ENCODE results near the gene SH2D3C. TPM values are rescaled to one million over a fixed set of nuclear protein-coding genes. Genes with fewer than 3 reads are reported as not detected.

Gene SH2D3C
- polyA plus RNA-seq, 4 donors: 0.67 to 12.6 (median 4.4) TPM

- H3K4me1 ChIP-seq (ENCODE audit: control insufficient read depth in 3 of 3, insufficient read depth in 2 of 3, low read depth in 1 of 3, low read length in 2 of 3): peaks cover 0 to 12% (median 0%) of the 10 kb centered on the region in 3 donors
- FAIRE-seq (no peak), DNase-seq (peak; percentile 73 to 82)
- no peaks in the 10 kb centered on the region for H3K27me3 ChIP-seq (ENCODE audit: control insufficient read depth in 3 of 3, insufficient read depth in 3 of 3, low read length in 3 of 3)
- 27 to 52% (median 36%) methylated on average over 21 to 57 of the region's 57 CpGs for WGBS, 3 donors
- peak overlapping the region; percentile 50 to 79 (median 67) for H3K27ac ChIP-seq (ENCODE audit: low read depth in 1 of 3, low read length in 2 of 3)
- peaks cover 6 to 81% (median 12%) of the 10 kb centered on the region in 3 donors for H3K36me3 ChIP-seq (ENCODE audit: control insufficient read depth in 3 of 3, insufficient read depth in 2 of 3, low read depth in 1 of 3, low read length in 3 of 3)
- no peaks in the 10 kb centered on the region for H3K9me3 ChIP-seq (ENCODE audit: control insufficient read depth in 2 of 2, insufficient read depth in 1 of 2, low read depth in 1 of 2, low read length in 1 of 2)
- H3K4me3 ChIP-seq (ENCODE audit: low read depth in 1 of 3, low read length in 3 of 3): peak overlapping the region in 2 of 3 donors; percentile 2 to 11
Observed at GRCh38 chr9:127809540-127810377, 31.3 kb upstream of the SH2D3C start.

GRCh38 chr9:127809002-127809539 lies 30.6 kb upstream of the SH2D3C start:
- Histone ChIP-seq H3K36me3 (ENCODE audit: control insufficient read depth in 3 of 3, insufficient read depth in 2 of 3, low read depth in 1 of 3, low read length in 3 of 3) (peaks cover 9 to 82% (median 12%) of the 10 kb centered on the region in 3 donors), H3K27ac (ENCODE audit: low read depth in 1 of 3, low read length in 2 of 3) (no peak overlapping the region), H3K27me3 (ENCODE audit: control insufficient read depth in 3 of 3, insufficient read depth in 3 of 3, low read length in 3 of 3) (no peaks in the 10 kb centered on the region), H3K4me3 (ENCODE audit: low read depth in 1 of 3, low read length in 3 of 3) (peak overlapping the region in 1 of 3 donors; percentile 2), H3K4me1 (ENCODE audit: control insufficient read depth in 3 of 3, insufficient read depth in 2 of 3, low read depth in 1 of 3, low read length in 2 of 3) (peaks cover 2 to 16% (median 3%) of the 10 kb centered on the region in 3 donors), H3K9me3 (ENCODE audit: control insufficient read depth in 2 of 2, insufficient read depth in 1 of 2, low read depth in 1 of 2, low read length in 1 of 2) (no peaks in the 10 kb centered on the region)
- WGBS, 3 donors: 50 to 78% (median 52%) methylated on average over 9 of the region's 9 CpGs
- no peak for DNase-seq
- no peak for FAIRE-seq

- Histone ChIP-seq H3K4me3 (ENCODE audit: low read depth in 1 of 3, low read length in 3 of 3) (no peak overlapping the region), H3K36me3 (ENCODE audit: control insufficient read depth in 3 of 3, insufficient read depth in 2 of 3, low read depth in 1 of 3, low read length in 3 of 3) (peaks cover 5 to 77% (median 7%) of the 10 kb centered on the region in 3 donors), H3K9me3 (ENCODE audit: control insufficient read depth in 2 of 2, insufficient read depth in 1 of 2, low read depth in 1 of 2, low read length in 1 of 2) (no peaks in the 10 kb centered on the region), H3K27ac (ENCODE audit: low read depth in 1 of 3, low read length in 2 of 3) (no peak overlapping the region), H3K4me1 (ENCODE audit: control insufficient read depth in 3 of 3, insufficient read depth in 2 of 3, low read depth in 1 of 3, low read length in 2 of 3) (peaks cover 7 to 22% (median 8%) of the 10 kb centered on the region in 3 donors), H3K27me3 (ENCODE audit: control insufficient read depth in 3 of 3, insufficient read depth in 3 of 3, low read length in 3 of 3) (no peaks in the 10 kb centered on the region)
- WGBS, 3 donors: 91 to 97% (median 96%) methylated on average over 15 to 17 of the region's 17 CpGs
- no peak for DNase-seq
- FAIRE-seq: no peak
Observed at GRCh38 chr9:127808347-127809001, 30.0 kb upstream of the SH2D3C start.

GRCh38 chr9:127806871-127807270 lies 28.4 kb upstream of the SH2D3C start:
- peaks cover 2 to 61% (median 5%) of the 10 kb centered on the region in 3 donors for H3K36me3 ChIP-seq (ENCODE audit: control insufficient read depth in 3 of 3, insufficient read depth in 2 of 3, low read depth in 1 of 3, low read length in 3 of 3)
- no peak for DNase-seq
- WGBS, 3 donors: 95 to 96% (median 95%) methylated on average over 9 to 14 of the region's 14 CpGs
- H3K4me1 ChIP-seq (ENCODE audit: control insufficient read depth in 3 of 3, insufficient read depth in 2 of 3, low read depth in 1 of 3, low read length in 2 of 3): peaks cover 7 to 30% (median 14%) of the 10 kb centered on the region in 3 donors
- H3K27ac ChIP-seq (ENCODE audit: low read depth in 1 of 3, low read length in 2 of 3): no peak overlapping the region
- H3K9me3 ChIP-seq (ENCODE audit: control insufficient read depth in 2 of 2, insufficient read depth in 1 of 2, low read depth in 1 of 2, low read length in 1 of 2): no peaks in the 10 kb centered on the region
- no peaks in the 10 kb centered on the region for H3K27me3 ChIP-seq (ENCODE audit: control insufficient read depth in 3 of 3, insufficient read depth in 3 of 3, low read length in 3 of 3)
- FAIRE-seq: no peak
- no peak overlapping the region for H3K4me3 ChIP-seq (ENCODE audit: low read depth in 1 of 3, low read length in 3 of 3)

- Histone ChIP-seq H3K36me3 (ENCODE audit: control insufficient read depth in 3 of 3, insufficient read depth in 2 of 3, low read depth in 1 of 3, low read length in 3 of 3) (peaks cover 2 to 54% (median 5%) of the 10 kb centered on the region in 3 donors), H3K4me3 (ENCODE audit: low read depth in 1 of 3, low read length in 3 of 3) (no peak overlapping the region), H3K27ac (ENCODE audit: low read depth in 1 of 3, low read length in 2 of 3) (no peak overlapping the region), H3K9me3 (ENCODE audit: control insufficient read depth in 2 of 2, insufficient read depth in 1 of 2, low read depth in 1 of 2, low read length in 1 of 2) (no peaks in the 10 kb centered on the region), H3K27me3 (ENCODE audit: control insufficient read depth in 3 of 3, insufficient read depth in 3 of 3, low read length in 3 of 3) (no peaks in the 10 kb centered on the region), H3K4me1 (ENCODE audit: control insufficient read depth in 3 of 3, insufficient read depth in 2 of 3, low read depth in 1 of 3, low read length in 2 of 3) (peaks cover 7 to 30% (median 15%) of the 10 kb centered on the region in 3 donors)
- 84 to 88% (median 87%) methylated on average over 8 of the region's 8 CpGs for WGBS, 3 donors
- DNase-seq (no peak), FAIRE-seq (no peak)
Observed at GRCh38 chr9:127805620-127806019, 27.2 kb upstream of the SH2D3C start.

GRCh38 chr9:127803507-127804352 lies 25.3 kb upstream of the SH2D3C start:
- Histone ChIP-seq H3K9me3 (ENCODE audit: control insufficient read depth in 2 of 2, insufficient read depth in 1 of 2, low read depth in 1 of 2, low read length in 1 of 2) (no peaks in the 10 kb centered on the region), H3K4me1 (ENCODE audit: control insufficient read depth in 3 of 3, insufficient read depth in 2 of 3, low read depth in 1 of 3, low read length in 2 of 3) (peaks cover 7 to 19% (median 15%) of the 10 kb centered on the region in 3 donors), H3K36me3 (ENCODE audit: control insufficient read depth in 3 of 3, insufficient read depth in 2 of 3, low read depth in 1 of 3, low read length in 3 of 3) (peaks cover 2 to 41% (median 3%) of the 10 kb centered on the region in 3 donors), H3K4me3 (ENCODE audit: low read depth in 1 of 3, low read length in 3 of 3) (peak overlapping the region; percentile 61 to 76 (median 62)), H3K27ac (ENCODE audit: low read depth in 1 of 3, low read length in 2 of 3) (peak overlapping the region; percentile 70 to 98 (median 74)), H3K27me3 (ENCODE audit: control insufficient read depth in 3 of 3, insufficient read depth in 3 of 3, low read length in 3 of 3) (no peaks in the 10 kb centered on the region)
- DNase-seq: peak; percentile 60 to 73
- WGBS, 3 donors: 32 to 40% (median 34%) methylated on average over 17 to 18 of the region's 18 CpGs
- FAIRE-seq: no peak

GRCh38 chr9:127802576-127803443 lies 24.3 kb upstream of the SH2D3C start, which contains the start of gene FPGS:
Gene FPGS (plus strand): TSS chr9:127802882. CDS start chr9:127802925, 43 bp downstream.
- WGBS, 3 donors: 0 to 1% (median 1%) methylated on average over 55 to 82 of the region's 83 CpGs

More at GRCh38 chr9:127802576-127803443, 24.3 kb upstream of the SH2D3C start, which contains the start of gene FPGS:
- Histone ChIP-seq H3K36me3 (ENCODE audit: control insufficient read depth in 3 of 3, insufficient read depth in 2 of 3, low read depth in 1 of 3, low read length in 3 of 3) (peaks cover 2 to 31% (median 3%) of the 10 kb centered on the region in 3 donors), H3K27me3 (ENCODE audit: control insufficient read depth in 3 of 3, insufficient read depth in 3 of 3, low read length in 3 of 3) (no peaks in the 10 kb centered on the region), H3K4me1 (ENCODE audit: control insufficient read depth in 3 of 3, insufficient read depth in 2 of 3, low read depth in 1 of 3, low read length in 2 of 3) (peaks cover 7 to 23% (median 17%) of the 10 kb centered on the region in 3 donors), H3K4me3 (ENCODE audit: low read depth in 1 of 3, low read length in 3 of 3) (peak within 1 kb of the TSS; percentile 61 to 76 (median 62)), H3K9me3 (ENCODE audit: control insufficient read depth in 2 of 2, insufficient read depth in 1 of 2, low read depth in 1 of 2, low read length in 1 of 2) (no peaks in the 10 kb centered on the region), H3K27ac (ENCODE audit: low read depth in 1 of 3, low read length in 2 of 3) (peak within 1 kb of the TSS; percentile 70 to 98 (median 78))
- no peak for FAIRE-seq
- DNase-seq: peak; percentile 80 to 95
